Measurements from ENCODE around the gene MYL3.

- TF ChIP-seq, protein P1, sequence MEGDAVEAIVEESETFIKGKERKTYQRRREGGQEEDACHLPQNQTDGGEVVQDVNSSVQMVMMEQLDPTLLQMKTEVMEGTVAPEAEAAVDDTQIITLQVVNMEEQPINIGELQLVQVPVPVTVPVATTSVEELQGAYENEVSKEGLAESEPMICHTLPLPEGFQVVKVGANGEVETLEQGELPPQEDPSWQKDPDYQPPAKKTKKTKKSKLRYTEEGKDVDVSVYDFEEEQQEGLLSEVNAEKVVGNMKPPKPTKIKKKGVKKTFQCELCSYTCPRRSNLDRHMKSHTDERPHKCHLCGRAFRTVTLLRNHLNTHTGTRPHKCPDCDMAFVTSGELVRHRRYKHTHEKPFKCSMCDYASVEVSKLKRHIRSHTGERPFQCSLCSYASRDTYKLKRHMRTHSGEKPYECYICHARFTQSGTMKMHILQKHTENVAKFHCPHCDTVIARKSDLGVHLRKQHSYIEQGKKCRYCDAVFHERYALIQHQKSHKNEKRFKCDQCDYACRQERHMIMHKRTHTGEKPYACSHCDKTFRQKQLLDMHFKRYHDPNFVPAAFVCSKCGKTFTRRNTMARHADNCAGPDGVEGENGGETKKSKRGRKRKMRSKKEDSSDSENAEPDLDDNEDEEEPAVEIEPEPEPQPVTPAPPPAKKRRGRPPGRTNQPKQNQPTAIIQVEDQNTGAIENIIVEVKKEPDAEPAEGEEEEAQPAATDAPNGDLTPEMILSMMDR (conservative IDR thresholded peaks at IDR 0.05; ENCODE audit: low read depth, low read length): no peak
- no peak for TF ChIP-seq POLR2A (IDR thresholded peaks at IDR 0.05; ENCODE audit: low read depth, low read length)
- no peak for TF ChIP-seq SMC3 (IDR thresholded peaks at IDR 0.05; ENCODE audit: low read depth, low read length)
- TF ChIP-seq MAZ (IDR thresholded peaks at IDR 0.05; ENCODE audit: borderline replicate concordance, low read depth, low read length): no peak
- TF ChIP-seq BHLHE40 (IDR thresholded peaks at IDR 0.05; ENCODE audit: low read depth, low read length): no peak
- TF ChIP-seq RCOR1 (IDR thresholded peaks at IDR 0.05; ENCODE audit: insufficient replicate concordance, low read length): no peak
- TF ChIP-seq CEBPB (IDR thresholded peaks at IDR 0.05; ENCODE audit: low read depth, low read length): no peak
- TF ChIP-seq MXI1 (IDR thresholded peaks at IDR 0.05; ENCODE audit: borderline replicate concordance, low read depth, low read length): no peak
- no peak for TF ChIP-seq RAD21 (IDR thresholded peaks at IDR 0.05; ENCODE audit: low read length)
These were observed 11.6 kb downstream of the MYL3 start for GRCh38 chr3:46851364-46852333.
